Vagina (tissue), 2 donors: ENCODE data around the gene SMAP2. TPM values are rescaled to one million over a fixed set of nuclear protein-coding genes. Genes with fewer than 3 reads are reported as not detected.

Source experiments
- DNase-seq, 2 donors: peaks; one replicate each; pipeline ENCODE4 v3.0.0-alpha.2; 2017; ENCODE audit errors: extremely low spot score in 2 of 2
- H3K27ac ChIP-seq: fragments of 200-600 bp; sonication (generic); one replicate; pipeline ENCODE4 v1.5.1; 2019
- H3K27me3 ChIP-seq: fragments of 200-600 bp; sonication (generic); one replicate; pipeline ENCODE4 v1.5.1; 2019
- H3K36me3 ChIP-seq, 2 donors: fragments of 200-600 bp; sonication (generic); one replicate each; pipeline ENCODE4 v1.5.1; 2017 to 2019
- H3K4me1 ChIP-seq: fragments of 200-600 bp; sonication (generic); one replicate; pipeline ENCODE4 v1.5.1; 2019
- H3K4me3 ChIP-seq, 2 donors: fragments of 200-600 bp; sonication (generic); 1 replicate in 1 of 2; 2 replicates in 1 of 2; pipeline ENCODE4 v1.5.1; 2016 to 2019
- H3K9me3 ChIP-seq: fragments of 200-600 bp; sonication (generic); one replicate; pipeline ENCODE4 v1.5.1; 2019
- CTCF ChIP-seq, 3 experiments: fragments of 450-650 bp in 2 of 3; fragments of 200-600 bp in 1 of 3; sonication (generic) in 1 of 3; IDR thresholded peaks; one replicate each; pipeline ENCODE4 v1.5.1; 2017 to 2019; ENCODE audit warnings: antibody characterized with exemption in 3 of 3, mild to moderate bottlenecking in 2 of 3, moderate library complexity in 2 of 3
- POLR2A ChIP-seq, 2 donors: fragments of 450-650 bp; IDR thresholded peaks; one replicate each; pipeline ENCODE4 v1.6.1; 2017; ENCODE audit warnings: antibody characterized with exemption in 2 of 2, mild to moderate bottlenecking in 2 of 2, moderate library complexity in 2 of 2
- POLR2AphosphoS5 ChIP-seq, 2 donors: sonication (generic); formaldehyde crosslinking; IDR thresholded peaks; one replicate each; pipeline ENCODE4 v1.9.0; 2017; ENCODE audit warnings: antibody characterized with exemption in 2 of 2, mild to moderate bottlenecking in 2 of 2, low read depth in 1 of 2; ENCODE audit not compliant: insufficient read depth in 1 of 2
- intact Hi-C: fragments of 100-400 bp; cut with DNase I; formaldehyde crosslinking; loops from one replicate; pipeline ENCODE4 v1.15.1; 2023
- total RNA-seq: library from RNA; depleted of rRNA; stranded (reverse); fragments of >200 nt; gene quantifications from one replicate; pipeline ENCODE4 v1.2.3, GENCODE V29; 2016

Gene SMAP2
- total RNA-seq, 1 donor from 2014 or later, result 24.8 TPM

- peaks cover 0 to 29% of the 10 kb centered on the region in 2 donors for H3K36me3 ChIP-seq
- H3K27ac ChIP-seq, result no peak overlapping the region
- H3K4me1 ChIP-seq, result no peaks in the 10 kb centered on the region
- DNase-seq, result no peak
- TF ChIP-seq POLR2AphosphoS5 (IDR thresholded peaks at IDR 0.05; ENCODE audit: insufficient read depth in 1 of 2, low read depth in 1 of 2) (no peak), POLR2A (IDR thresholded peaks at IDR 0.05) (no peak), CTCF (IDR thresholded peaks at IDR 0.05) (no peak)
- H3K9me3 ChIP-seq, result no peaks in the 10 kb centered on the region
- H3K27me3 ChIP-seq, result no peaks in the 10 kb centered on the region
- H3K4me3 ChIP-seq, result no peak overlapping the region
- intact Hi-C loops, result no loop called here
These were observed 49.2 kb downstream of the SMAP2 start for GRCh38 chr1:40422630-40423263.

GRCh38 chr1:40423264-40423642 is 49.7 kb downstream of the SMAP2 start:
- Histone ChIP-seq H3K4me3 (no peak overlapping the region), H3K27ac (no peak overlapping the region), H3K27me3 (no peaks in the 10 kb centered on the region), H3K36me3 (peaks cover 0 to 24% of the 10 kb centered on the region in 2 donors), H3K4me1 (no peaks in the 10 kb centered on the region), H3K9me3 (no peaks in the 10 kb centered on the region)
- DNase-seq, result no peak
- TF ChIP-seq POLR2AphosphoS5 (IDR thresholded peaks at IDR 0.05; ENCODE audit: insufficient read depth in 1 of 2, low read depth in 1 of 2) (no peak), POLR2A (IDR thresholded peaks at IDR 0.05) (no peak), CTCF (IDR thresholded peaks at IDR 0.05) (no peak)
- intact Hi-C loops, result no loop called here

- intact Hi-C loops, result no loop called here
- Histone ChIP-seq H3K4me1 (no peaks in the 10 kb centered on the region), H3K27ac (no peak overlapping the region), H3K36me3 (peaks cover 0 to 18% of the 10 kb centered on the region in 2 donors), H3K9me3 (no peaks in the 10 kb centered on the region), H3K27me3 (no peaks in the 10 kb centered on the region), H3K4me3 (no peak overlapping the region)
- DNase-seq, result no peak
- TF ChIP-seq POLR2A (IDR thresholded peaks at IDR 0.05), result no peak
- no peak for TF ChIP-seq POLR2AphosphoS5 (IDR thresholded peaks at IDR 0.05; ENCODE audit: insufficient read depth in 1 of 2, low read depth in 1 of 2)
- TF ChIP-seq CTCF (IDR thresholded peaks at IDR 0.05), result no peak
These were observed 50.6 kb downstream of the SMAP2 start for GRCh38 chr1:40423951-40424618.

GRCh38 chr1:40425198-40425597 is 51.7 kb downstream of the SMAP2 start:
- H3K4me1 ChIP-seq, result no peaks in the 10 kb centered on the region
- intact Hi-C loops, result no loop called here
- no peaks in the 10 kb centered on the region for H3K27me3 ChIP-seq

More at GRCh38 chr1:40425198-40425597, 51.7 kb downstream of the SMAP2 start:
- H3K9me3 ChIP-seq, result no peaks in the 10 kb centered on the region
- TF ChIP-seq CTCF (IDR thresholded peaks at IDR 0.05) (no peak), POLR2A (IDR thresholded peaks at IDR 0.05) (no peak), POLR2AphosphoS5 (IDR thresholded peaks at IDR 0.05; ENCODE audit: insufficient read depth in 1 of 2, low read depth in 1 of 2) (no peak)
- H3K36me3 ChIP-seq, result peaks cover 0 to 17% of the 10 kb centered on the region in 2 donors
- H3K4me3 ChIP-seq, result no peak overlapping the region
- no peak overlapping the region for H3K27ac ChIP-seq
- no peak for DNase-seq
